HG03066 (cell line): ENCODE data around the gene VMP1.
A peak's percentile ranks its signal among the peaks of the same experiment; 100 is the strongest.

Experiments
- ATAC-seq: cut with Tn5 transposase; IDR thresholded peaks from one replicate; pipeline ENCODE4 v1.9.1; 2021; ENCODE audit warnings: low read depth; ENCODE audit not compliant: unreplicated experiment

VMP1 gene

DNA sequence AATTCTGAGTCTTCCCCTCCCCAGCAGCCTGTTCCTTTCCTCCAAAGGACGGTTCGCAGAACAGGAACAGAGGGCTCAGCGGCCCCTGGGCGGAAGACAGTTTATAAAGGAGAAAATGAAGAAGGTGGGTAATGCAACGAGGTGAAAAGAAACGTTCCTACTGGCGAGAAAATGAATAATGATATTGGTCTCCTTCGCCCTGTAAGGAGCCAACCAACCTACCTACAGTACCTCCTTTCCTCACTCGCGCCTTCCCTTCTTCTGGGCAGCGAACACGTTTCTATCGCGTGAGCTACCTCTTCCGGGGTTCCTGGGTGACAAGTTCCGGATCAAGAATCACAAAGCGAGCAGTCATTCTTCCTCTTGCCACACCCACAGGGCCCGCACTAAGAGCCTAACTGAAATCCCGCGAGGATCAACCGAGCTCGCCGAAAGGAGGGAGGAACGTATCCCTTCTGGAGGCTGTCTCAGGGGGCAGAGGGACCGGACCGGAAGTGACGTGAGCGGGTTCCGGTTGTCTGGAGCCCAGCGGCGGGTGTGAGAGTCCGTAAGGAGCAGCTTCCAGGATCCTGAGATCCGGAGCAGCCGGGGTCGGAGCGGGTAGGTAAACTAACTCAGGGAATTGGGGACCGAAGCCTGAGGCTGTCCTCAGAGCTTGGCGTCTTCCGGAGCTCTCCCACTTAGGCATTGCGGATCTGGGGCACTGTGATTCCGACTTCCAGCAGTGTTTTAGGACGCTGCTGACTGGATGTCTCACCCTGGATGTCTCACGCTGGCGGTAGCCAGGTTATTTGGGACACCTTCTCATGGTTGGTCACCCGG is at the start of gene VMP1, which contains the start of gene PTRH2:
Gene VMP1, plus strand, starts transcription at position 506 of the 822 bp plus-strand sequence. CDS start 23,793 bp downstream, outside the sequence.
Gene PTRH2, minus strand, starts transcription at position 282 of the 822 bp plus-strand sequence. CDS start 9,452 bp downstream, outside the sequence.
- peak; percentile 97 for ATAC-seq

DNA sequence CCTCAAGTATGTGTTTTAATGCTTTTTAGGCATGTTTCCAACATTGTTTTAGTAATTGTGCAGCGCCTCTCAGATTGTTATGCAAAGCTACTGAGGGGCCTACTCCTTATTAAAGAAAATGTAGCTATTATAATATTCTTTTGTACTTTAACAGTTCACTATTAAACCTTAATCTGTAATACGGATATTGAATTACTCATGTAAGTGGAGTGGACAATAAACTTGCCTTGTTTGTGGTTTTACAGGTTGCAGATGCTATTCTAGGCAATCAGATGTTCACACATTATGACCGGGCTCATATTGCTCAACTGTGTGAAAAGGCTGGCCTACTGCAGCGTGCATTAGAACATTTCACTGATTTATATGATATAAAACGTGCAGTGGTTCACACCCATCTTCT is 41.2 kb upstream of the VMP1 start:
- no peak for ATAC-seq

DNA sequence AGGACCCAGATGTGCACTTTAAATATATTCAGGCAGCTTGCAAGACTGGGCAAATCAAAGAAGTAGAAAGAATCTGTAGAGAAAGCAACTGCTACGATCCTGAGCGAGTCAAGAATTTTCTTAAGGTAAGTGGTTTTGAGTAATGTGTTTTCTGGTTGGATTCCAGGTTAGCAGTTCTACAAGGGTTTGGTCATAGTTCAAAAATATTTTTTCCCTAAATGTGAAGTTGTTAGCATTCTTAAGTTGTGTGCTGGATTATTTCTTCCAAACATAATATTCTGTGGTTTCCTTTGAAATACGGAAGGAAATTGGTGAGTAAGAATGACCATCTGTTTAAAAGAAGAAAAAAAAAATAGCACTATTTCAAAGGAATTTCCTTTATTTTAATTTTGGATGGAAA is 38.6 kb upstream of the VMP1 start:
- ATAC-seq = no peak

DNA sequence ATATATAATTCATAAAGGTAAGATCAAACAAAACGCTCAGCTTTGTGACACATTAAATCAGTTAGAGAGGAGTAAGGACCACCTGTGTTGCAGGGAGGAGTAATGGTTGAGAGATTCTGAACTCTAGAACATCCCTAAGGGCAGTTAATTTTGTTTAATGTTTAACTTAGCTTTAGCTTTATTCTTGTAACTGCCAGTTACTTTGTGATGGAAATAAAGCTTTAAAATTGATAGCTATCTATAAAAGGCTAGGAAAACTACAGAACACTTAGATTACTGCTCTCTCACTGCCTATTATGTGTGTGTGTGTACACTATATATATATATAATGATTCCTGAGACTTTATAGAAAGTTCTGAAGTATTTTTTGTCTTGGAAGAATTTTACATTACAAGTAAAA is 38.0 kb upstream of the VMP1 start:
- ATAC-seq = no peak

DNA sequence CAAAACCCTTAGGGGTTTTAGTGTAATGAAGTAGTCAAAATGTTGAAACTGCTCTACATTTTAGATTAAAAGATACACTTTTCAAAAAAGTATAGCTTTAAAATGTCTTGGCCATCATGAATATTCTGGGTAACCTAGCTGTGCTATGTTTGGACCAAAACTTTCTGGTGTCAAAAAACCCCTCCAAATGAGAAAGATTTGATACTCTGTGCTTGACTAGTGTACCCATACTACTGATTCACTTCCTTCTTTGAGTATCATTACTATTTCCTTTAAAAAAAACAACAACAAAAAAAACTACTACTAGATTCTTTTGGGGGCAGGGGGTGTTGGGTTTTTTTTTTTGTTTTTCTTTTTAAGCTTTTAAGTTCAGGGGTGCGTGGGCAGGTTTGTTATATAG is 37.5 kb upstream of the VMP1 start:
- ATAC-seq = no peak

DNA sequence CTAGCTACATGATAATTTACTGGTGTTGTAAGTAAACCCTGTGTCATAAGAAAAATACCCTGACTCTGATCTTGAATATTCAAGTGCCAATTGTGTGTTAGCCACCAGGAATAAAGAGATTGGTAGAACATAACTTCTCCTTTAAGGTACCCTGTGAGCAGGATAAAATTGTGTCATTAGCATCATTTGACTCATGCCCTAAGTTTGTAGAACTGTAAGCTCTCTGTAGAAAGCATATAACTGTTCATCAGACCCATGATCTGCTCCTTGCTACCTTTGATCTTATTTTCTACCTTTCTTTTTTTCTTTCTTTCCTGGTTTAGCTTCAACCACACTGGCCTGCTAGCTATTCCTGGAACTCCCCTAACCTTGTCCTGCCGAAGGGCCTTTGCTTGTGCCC is 36.1 kb upstream of the VMP1 start:
- no peak for ATAC-seq

DNA sequence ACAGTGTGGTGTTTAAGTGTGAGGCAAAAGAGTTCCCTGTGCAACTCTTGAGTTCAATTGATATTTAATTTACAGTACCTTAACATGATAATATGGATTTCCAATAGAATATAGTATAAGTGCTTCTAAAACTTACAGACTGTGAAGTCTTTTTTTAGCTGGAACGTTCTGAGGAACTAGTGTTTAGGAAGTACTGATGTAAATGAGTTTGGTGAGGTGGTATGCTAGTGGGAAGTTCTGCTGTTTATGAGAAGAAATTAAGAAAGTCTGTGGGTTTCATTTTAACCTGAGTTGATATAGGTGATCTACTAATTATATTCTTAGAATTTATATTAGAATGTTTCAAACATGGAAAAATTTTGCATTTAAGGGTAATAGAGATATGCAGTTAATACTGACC is 32.2 kb upstream of the VMP1 start:
- no peak for ATAC-seq

DNA sequence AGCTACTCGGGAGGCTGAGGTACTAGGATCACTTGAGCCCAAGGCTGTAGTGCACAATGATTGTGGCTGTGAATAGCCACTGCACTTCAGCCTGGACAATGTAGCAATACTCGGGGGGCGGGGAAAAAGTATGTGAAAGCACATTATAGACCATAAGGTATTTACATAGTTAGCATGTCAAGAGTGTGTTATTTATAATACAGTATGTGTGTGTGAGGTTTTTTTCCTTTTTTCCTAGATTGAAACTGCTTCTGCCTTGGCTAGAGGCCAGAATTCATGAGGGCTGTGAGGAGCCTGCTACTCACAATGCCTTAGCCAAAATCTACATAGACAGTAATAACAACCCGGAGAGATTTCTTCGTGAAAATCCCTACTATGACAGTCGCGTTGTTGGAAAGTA is 30.7 kb upstream of the VMP1 start:
- ATAC-seq = no peak

DNA sequence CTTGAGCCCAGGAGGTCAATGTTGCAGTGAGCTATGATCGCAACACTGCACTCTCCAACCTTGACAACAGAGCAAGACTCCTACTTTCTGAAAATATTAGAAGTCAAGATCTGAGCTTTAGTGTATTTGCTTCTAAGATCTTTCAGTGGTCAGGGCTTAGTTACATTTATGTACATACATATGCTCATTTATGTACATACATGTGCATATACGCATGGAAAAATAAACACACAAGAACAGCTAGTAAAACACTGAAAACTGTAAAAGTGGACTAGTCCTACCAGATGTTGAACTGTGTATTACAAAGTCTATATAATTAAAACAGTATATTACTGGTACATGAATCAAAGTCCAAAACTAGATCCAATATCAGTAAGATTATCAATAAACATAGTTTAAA is 28.5 kb upstream of the VMP1 start:
- ATAC-seq = no peak

DNA sequence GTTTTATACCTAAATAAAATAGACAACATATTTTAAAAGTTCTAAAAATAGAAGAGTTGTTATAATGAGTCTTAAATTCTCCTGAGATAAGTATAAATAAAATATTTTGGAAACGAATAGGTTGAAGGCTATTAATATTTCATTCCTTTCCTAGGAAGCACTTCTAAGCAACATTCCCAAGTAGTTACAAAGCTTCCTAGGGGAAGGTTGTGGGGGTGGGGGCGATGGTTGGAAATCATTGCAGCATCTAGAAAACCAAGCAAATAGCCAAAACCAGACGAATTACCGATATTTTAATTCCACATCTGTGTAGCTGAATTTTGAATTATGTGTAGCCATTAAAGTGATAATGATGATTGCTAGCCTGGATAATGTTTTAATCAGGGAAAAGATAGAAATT is 27.1 kb upstream of the VMP1 start:
- ATAC-seq = no peak

DNA sequence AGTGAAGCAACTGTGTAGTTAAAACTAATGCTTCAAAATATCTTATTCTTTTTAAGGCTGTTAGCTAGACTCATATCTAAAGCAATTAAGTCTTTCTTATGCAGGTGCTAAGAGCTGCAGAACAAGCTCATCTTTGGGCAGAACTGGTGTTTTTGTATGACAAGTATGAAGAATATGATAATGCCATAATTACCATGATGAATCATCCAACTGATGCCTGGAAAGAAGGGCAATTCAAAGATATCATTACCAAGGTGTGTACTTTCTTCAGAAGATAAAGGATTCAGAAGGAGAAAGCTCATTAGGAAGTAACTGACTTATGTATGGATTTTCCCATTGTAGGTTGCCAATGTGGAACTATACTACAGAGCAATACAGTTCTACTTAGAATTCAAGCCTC is 24.2 kb upstream of the VMP1 start:
- no peak for ATAC-seq

DNA sequence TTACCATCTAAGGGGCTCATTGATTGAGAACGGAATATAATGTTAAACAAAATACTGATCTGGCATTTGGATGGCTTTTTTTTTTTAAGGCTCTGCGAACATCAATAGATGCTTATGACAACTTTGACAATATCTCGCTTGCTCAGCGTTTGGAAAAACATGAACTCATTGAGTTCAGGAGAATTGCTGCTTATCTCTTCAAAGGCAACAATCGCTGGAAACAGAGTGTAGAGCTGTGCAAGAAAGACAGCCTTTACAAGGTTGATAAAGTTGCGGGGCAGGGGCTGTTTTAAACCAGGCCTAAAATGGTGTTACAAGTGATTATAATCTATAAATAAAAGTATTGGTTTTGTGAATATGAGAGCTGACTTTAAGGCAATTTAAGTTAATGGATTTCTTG is 22.5 kb upstream of the VMP1 start:
- ATAC-seq = no peak

DNA sequence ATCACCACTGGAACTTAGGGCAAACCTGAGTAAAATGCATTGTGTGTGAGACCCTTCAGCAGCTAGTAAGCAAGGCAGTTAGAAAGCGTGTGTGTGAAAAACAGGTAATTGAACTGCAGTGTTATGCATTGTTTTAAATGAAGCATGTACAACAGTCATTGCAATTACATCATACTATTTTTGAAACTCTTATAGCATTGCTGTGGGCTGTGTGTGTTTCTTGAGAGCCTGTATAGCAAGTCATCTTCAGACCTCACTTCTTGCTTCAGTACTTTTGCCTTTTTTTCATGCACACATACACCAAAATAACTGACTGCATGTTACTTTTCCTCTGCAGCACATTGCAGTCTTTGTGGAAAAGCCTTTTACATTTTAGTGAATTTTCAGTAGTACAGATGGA is 19.4 kb upstream of the VMP1 start:
- no peak for ATAC-seq

DNA sequence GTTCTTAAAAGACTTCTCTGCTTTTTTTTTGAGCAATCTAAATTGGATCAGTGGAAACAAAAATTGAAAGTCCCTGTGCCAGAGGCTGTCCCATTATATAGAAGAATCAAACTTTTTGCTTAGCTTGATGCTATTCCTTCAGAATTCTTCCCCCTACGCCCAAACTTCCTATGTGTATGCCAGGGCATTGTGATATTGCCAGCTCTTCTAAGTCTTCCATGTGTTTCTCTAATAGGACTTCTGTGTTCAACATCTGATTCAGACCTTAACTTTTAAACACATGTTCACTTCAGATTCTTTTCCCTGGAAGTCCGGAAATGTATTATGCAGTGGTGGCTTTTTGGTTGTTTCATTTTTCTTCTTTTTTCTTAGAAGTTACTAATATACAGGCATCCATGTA is 19.0 kb upstream of the VMP1 start:
- ATAC-seq = no peak

DNA sequence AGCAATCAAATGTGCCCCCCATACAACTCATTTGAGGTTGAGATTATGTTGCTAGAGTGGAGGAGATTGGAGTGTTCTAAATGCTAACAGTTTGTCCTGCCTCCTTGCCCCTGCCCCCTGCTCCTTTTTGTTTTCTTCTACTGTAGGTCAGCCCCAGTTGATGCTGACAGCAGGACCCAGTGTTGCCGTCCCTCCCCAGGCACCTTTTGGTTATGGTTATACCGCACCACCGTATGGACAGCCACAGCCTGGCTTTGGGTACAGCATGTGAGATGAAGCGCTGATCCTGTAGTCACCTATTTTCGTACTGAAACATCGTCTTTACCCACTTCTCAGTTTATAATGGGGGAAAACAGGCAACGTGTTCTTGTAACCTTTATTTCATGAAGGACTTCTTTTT is 13.9 kb upstream of the VMP1 start:
- ATAC-seq = no peak

DNA sequence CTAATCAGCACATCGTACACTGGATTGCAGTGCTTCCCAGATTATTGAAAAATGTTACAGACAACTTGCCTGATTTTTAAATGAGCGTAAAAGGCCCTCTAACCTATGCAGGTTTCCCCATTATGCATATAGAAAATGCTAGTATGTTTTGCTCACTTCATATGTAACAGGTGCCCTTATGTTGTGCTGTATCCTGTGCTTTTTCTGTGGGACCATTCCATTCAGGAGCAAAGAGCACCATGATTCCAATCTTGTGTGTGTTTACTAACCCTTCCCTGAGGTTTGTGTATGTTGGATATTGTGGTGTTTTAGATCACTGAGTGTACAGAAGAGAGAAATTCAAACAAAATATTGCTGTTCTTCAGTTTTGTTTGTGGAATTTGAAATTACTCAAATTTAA is 13.1 kb upstream of the VMP1 start:
- no peak for ATAC-seq

DNA sequence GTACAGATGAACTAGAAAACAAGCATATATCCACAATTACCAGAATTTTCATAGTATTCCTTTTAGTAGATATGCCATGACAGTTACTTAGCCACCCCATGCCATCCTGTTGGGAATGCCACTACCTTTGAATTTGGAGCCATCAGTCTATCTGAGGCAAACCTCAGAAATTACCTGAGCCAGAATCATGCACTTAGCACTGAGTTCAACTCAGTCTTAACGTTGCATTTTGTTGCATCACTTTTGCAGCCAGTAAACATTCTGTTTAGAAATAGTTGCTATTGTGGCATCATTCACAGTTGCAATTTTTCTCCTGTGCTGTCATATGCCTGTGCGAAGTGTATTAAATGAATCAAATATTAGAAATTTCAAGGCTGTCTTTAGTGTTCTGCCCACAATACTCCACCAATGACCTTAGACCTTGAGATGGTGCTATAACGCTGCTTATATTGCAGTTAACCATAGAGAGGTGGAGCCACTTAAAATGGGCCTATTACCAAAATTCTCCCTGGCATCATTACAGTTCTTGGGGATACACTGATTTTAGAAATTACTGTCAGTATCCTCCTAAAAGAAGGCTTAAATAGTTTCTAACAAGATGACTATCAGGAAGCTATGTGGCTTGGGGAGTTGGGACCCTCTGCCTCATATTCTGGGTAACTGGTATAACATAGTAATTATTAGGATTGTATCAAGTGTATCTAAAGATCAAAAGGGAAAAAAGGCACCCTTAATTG is 11.3 kb upstream of the VMP1 start:
- no peak for ATAC-seq

DNA sequence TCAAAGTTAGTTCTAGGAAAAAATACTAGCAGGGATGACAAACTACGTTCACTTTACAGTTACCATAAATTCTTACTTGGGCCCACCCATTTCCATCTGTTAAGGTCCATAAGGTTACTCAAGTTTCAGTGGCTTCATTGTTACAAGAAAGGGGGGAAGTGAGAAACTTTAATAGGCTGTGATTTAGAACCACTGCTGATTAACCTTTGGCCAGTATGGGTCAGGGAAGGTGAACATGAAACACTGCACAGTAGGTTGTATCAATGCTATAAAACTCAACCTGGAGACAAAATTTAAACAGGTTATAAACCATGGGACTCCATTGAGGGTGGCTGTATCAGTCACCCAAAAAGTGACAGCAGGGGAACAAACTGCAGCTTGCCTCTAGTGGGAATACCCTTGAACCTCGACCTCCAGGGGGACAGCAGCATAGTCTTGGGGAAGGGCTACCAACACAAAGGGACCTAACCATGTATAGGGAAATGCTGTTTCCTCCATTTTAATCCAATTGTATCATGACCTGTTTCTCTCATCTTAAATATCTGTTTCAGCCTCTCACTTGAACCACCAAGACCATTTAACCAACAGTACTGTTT is 10.7 kb upstream of the VMP1 start:
- no peak for ATAC-seq

DNA sequence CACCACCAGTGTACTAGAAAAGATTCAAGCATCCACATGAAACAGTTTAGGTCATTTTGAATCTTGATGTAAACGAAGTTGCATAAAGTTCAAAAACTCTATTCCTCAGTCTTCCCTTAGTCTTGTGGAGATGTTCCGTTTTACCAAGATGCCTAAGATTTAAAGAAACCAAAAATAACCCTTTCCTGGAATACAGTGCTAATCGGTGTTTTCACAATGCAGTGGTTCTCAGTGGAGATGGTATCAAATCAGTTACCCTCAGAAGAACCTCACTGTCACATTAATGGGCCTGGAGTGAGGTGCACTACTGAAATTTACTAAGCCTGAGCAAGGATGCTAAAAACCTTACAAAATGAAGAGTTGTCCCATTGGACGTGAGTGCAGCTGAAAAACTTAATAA is 9.3 kb upstream of the VMP1 start:
- no peak for ATAC-seq

DNA sequence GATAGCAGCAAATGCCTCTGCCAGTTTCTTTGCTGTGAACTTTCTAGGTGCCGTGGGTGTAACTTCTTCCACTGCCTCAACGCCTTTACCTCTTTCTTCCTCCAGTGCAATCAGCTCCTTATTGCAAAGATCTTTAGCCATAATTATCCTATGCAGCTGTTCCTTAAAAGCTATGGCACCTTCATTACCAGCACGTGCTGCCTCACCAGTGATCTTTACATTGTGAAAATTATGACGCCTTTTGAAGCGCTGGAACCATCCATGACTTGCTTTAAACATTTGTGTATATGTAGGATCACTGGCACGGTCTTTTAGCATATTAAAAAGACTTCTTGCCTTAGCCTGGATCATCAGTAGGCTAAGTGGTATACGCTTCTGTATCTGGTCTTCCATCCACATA is 8.2 kb upstream of the VMP1 start:
- no peak for ATAC-seq

DNA sequence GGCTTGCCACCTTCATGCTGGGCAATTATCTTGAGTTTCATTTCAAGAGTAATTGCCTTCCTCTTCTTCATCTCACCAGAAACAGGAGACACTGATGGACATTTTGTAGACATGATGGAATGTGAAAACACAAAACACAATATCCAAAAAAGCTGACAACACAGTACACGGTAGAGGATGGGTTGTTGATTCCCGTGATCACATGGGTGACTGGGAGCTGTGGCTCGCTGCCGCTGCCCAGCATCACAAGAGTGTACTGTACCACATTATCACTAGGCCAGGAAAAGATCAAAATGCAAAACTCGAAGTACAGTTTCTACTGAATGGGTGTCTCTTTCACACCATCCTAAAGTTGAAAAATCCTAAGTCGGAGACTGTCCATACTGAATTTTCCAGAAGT is 7.7 kb upstream of the VMP1 start:
- no peak for ATAC-seq

DNA sequence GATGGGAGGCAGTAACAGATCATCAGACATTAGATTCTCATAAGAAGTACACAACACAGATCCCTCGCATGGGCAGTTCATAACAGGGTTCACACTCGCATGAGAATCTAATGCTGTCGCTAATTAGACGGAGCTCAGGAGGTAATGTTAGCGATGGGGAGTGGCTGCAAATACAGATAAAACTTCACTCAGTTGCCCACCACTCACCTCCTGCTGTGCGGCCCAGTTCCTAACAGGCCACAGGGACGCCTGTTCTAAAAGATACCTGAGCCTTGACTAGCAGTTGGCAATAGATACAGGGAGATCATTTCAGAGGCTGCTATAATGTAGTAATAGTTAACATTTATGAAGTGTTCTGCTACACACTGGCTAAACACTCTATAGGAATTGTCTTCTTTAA is 5.2 kb upstream of the VMP1 start:
- ATAC-seq = no peak
